ENCODE data around the gene PPP1R17.

The PPP1R17 gene

DNA sequence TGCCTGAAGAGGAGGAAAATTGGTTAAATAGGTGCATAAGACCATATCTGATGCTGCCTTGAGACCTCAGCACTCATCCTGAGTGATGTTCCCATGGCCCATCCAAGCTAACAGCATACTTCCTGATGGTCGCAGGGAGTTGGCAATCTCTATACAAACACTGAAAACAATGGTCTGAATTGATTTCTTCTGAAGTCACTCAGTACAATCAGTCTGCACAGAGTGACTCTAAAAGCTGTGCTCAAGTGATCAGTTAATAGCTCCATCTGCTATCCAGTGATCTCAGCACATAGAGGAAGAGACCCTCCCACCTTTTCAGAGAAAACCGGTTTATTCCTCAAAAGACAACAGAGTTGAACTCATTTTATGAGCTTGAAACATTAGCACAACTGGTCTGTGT lies 3.9 kb downstream of the PPP1R17 start:
- TF ChIP-seq, protein P1, sequence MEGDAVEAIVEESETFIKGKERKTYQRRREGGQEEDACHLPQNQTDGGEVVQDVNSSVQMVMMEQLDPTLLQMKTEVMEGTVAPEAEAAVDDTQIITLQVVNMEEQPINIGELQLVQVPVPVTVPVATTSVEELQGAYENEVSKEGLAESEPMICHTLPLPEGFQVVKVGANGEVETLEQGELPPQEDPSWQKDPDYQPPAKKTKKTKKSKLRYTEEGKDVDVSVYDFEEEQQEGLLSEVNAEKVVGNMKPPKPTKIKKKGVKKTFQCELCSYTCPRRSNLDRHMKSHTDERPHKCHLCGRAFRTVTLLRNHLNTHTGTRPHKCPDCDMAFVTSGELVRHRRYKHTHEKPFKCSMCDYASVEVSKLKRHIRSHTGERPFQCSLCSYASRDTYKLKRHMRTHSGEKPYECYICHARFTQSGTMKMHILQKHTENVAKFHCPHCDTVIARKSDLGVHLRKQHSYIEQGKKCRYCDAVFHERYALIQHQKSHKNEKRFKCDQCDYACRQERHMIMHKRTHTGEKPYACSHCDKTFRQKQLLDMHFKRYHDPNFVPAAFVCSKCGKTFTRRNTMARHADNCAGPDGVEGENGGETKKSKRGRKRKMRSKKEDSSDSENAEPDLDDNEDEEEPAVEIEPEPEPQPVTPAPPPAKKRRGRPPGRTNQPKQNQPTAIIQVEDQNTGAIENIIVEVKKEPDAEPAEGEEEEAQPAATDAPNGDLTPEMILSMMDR (IDR thresholded peaks at IDR 0.05; ENCODE audit: low read depth, low read length, missing control alignments): no peak

DNA sequence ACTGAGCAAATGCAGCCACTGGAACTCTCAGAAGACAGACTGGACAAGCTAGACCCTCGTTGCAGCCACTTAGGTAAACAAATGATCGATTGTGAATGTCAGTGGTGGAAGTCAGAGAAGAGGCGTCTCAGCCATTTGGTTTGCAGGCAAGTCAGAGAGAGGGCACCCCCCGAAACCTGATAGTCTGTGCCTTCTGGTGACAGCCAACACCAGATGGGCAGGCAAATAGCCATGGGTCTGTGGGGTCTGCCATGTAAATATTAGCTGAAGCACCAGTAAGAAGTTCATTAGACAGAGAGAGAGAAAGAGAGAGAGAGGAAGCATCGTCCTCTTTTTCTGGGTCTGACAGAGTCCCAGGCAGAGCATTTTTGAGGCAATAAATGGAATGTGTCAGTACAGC lies 5.4 kb downstream of the PPP1R17 start:
- Histone ChIP-seq H3K27ac (no peak overlapping the region), H3K36me3 (replicated peaks) (no peaks in the 10 kb centered on the region), H3K4me3 (ENCODE audit: low read depth, low read length) (no peak overlapping the region), H3K27me3 (replicated peaks) (no peaks in the 10 kb centered on the region)
- DNase-seq: no peak
- in situ Hi-C loops (cut with HindIII; ENCODE audit: low pct_ligation_motif_present, low sequenced_read_pairs): no loop called here
- TF ChIP-seq, protein P1 (IDR thresholded peaks at IDR 0.05; ENCODE audit: low read depth, low read length, missing control alignments): no peak

More for the DNA sequence above, 3.9 kb downstream of the PPP1R17 start:
- in situ Hi-C loops (cut with HindIII; ENCODE audit: low pct_ligation_motif_present, low sequenced_read_pairs): no loop called here
- Histone ChIP-seq H3K27me3 (replicated peaks) (no peaks in the 10 kb centered on the region), H3K27ac (no peak overlapping the region), H3K4me3 (ENCODE audit: low read depth, low read length) (no peak overlapping the region), H3K36me3 (replicated peaks) (no peaks in the 10 kb centered on the region)
- no peak for DNase-seq

DNA sequence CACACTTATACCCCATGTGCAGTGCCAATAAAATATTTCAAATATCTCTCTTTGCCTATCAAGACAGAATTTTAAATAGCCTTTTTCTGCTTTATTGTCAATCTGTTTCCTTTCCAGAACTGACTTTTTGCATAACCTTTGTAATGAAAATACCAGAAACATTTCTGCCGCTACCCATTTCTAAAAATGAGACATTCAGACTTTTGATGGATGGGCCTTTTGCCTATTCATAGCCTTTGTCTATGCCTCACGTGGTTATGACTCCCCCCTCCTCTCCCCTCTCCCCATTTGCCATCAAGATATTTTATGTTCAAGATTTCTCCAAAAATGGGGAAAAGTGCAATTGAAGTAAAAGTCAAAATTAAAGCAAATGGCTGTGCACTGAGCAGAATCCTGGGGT lies 5.9 kb downstream of the PPP1R17 start:
- no peaks in the 10 kb centered on the region for H3K36me3 ChIP-seq (replicated peaks)
- no peak overlapping the region for H3K27ac ChIP-seq
- in situ Hi-C loops (cut with HindIII; ENCODE audit: low pct_ligation_motif_present, low sequenced_read_pairs): no loop called here
- no peaks in the 10 kb centered on the region for H3K27me3 ChIP-seq (replicated peaks)
- TF ChIP-seq, protein P1 (IDR thresholded peaks at IDR 0.05; ENCODE audit: low read depth, low read length, missing control alignments): no peak
- no peak for DNase-seq
- H3K4me3 ChIP-seq (ENCODE audit: low read depth, low read length): no peak overlapping the region

DNA sequence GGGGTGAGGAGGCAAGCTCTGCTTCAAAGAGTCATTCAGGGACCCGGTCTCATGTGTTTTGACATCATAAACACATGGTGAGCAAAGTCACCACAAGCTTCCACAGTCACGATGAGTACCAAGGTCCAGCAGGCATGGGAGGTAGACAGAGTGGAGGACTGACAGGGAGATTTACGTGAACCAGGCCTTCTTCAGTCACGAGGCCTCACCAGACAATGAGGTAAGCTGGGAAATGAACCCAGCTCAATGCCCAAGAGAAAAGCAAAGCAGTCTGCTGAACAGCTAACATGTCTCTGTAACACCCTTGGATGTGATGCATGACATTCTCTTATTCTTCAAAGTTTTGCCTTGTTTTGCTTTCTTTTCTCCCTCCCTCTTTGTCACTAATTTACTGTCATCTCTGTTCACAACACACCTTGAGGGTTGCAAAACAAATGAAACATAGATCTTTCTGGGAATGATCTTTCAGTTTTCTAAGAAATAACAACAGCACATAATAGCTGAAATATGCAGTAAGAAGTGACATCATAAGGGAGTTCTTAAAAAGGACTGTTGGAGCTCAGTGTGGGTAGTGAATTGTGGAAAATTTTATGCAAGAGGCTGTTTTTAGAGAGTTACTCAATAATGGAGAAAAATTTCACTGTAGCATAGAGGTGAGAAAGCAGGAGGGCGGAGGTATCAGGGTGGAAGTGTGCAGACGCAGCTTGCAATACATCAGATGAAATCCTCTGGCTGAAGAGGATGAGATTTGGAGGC lies 9.0 kb downstream of the PPP1R17 start:
- DNase-seq: no peak
- H3K4me3 ChIP-seq (ENCODE audit: low read depth, low read length): no peak overlapping the region
- H3K36me3 ChIP-seq (replicated peaks): no peaks in the 10 kb centered on the region
- H3K27me3 ChIP-seq (replicated peaks): no peaks in the 10 kb centered on the region
- TF ChIP-seq, protein P1 (IDR thresholded peaks at IDR 0.05; ENCODE audit: low read depth, low read length, missing control alignments): no peak
- H3K27ac ChIP-seq: no peak overlapping the region
- in situ Hi-C loops (cut with HindIII; ENCODE audit: low pct_ligation_motif_present, low sequenced_read_pairs): no loop called here

DNA sequence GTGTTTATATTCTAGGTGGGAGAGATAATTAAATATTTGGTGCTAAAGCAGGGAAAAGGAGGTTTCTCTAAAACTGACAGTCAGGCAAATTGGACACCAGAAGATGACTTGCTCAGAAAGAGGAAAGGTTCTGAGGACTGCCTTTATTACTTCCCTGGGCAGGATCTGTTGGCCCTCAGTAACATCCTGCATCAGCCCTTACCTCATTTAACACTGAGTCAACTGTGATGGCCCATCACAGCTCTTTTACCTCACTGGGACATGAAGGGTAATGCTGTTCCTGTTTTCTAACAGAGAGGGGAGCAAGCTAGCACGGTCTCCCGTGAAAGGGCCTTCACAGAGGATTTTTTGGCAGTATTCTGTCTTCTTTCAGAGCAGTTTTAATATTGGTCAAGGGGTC lies 12.0 kb downstream of the PPP1R17 start:
- in situ Hi-C loops (cut with HindIII; ENCODE audit: low pct_ligation_motif_present, low sequenced_read_pairs): no loop called here
- Histone ChIP-seq H3K27me3 (replicated peaks) (no peaks in the 10 kb centered on the region), H3K27ac (no peak overlapping the region), H3K36me3 (replicated peaks) (no peaks in the 10 kb centered on the region), H3K4me3 (ENCODE audit: low read depth, low read length) (no peak overlapping the region)
- TF ChIP-seq, protein P1 (IDR thresholded peaks at IDR 0.05; ENCODE audit: low read depth, low read length, missing control alignments): no peak
- no peak for DNase-seq

DNA sequence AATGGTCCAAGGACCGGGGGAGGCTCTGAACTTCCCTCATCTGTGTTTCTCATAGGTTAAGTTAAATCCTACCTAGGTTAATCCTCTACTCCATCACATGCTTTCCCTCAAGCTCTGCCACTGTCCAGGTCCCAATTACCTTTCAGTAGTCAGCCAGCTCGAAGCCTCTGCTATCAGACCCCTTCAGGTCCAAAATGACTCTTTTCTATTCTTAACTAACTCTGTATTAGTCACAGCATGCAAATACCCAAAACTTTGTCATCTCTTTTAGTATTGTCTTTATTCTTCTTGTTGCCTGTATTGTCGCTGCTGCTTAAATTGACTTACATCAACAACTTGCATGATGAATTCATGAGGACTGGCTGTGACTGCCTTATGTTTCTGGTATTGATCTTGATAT lies 15.3 kb downstream of the PPP1R17 start:
- Histone ChIP-seq H3K36me3 (replicated peaks) (no peaks in the 10 kb centered on the region), H3K27ac (no peak overlapping the region), H3K4me3 (ENCODE audit: low read depth, low read length) (no peak overlapping the region), H3K27me3 (replicated peaks) (no peaks in the 10 kb centered on the region)
- in situ Hi-C loops (cut with HindIII; ENCODE audit: low pct_ligation_motif_present, low sequenced_read_pairs): no loop called here
- TF ChIP-seq, protein P1 (IDR thresholded peaks at IDR 0.05; ENCODE audit: low read depth, low read length, missing control alignments): no peak
- DNase-seq: no peak
